GM18499 (cell line): ENCODE measurements around the gene SHD.
"Not testable (repeated sequence)": the region's sequence is repeated elsewhere in the genome, so short reads cannot be mapped to it uniquely, and the experiment has no call there.

ENCODE experiments used
- ATAC-seq: cut with Tn5 transposase; IDR thresholded peaks from one replicate; pipeline ENCODE4 v1.9.1; 2021; ENCODE audit warnings: moderate number of reproducible peaks; ENCODE audit not compliant: insufficient read depth, unreplicated experiment

The SHD gene

DNA sequence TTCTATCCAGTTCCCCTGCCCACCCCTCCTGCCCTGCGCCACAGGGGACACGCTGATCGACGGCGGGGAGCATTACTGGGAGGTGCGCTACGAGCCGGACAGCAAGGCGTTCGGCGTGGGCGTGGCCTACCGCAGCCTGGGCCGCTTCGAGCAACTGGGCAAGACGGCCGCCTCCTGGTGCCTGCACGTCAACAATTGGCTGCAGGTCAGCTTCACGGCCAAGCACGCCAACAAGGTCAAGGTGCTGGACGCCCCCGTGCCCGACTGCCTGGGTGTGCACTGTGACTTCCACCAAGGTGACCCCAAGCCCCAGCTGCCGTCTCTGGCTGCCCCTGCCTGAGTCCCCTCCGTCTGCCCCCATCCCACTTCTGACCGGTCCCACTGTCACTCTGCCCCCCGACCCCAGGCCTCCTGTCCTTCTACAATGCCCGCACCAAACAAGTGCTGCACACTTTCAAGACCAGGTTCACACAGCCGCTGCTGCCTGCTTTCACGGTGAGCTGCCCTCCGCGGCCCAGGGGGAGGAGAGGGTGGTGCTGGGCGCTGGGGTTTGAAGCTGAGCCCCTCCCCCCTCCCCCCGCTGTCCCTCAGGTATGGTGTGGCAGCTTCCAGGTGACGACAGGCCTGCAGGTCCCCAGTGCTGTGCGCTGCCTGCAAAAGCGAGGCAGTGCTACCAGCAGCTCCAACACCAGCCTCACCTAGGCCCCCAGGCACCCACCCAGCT lies 44.0 kb downstream of the SHD start:
- ATAC-seq: no peak

DNA sequence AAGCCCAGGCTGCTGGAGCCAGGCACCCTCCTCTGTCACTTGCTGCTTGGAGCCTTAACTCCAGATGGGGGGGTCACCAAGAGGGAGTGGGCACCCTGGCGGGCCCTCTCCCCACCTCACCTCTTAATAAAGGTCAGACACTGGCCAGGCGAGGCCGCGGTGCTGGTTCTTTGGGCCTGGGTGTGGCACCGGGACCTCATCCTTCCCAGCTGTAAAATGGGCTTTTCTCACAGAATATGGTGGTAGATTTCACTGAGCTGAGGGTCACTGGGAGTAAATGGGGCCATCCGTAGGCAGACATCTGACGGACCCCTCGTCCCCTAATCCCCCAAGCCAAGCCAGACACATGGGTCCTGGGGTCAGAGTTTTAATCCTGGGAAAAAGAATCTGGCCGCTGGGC lies 44.6 kb downstream of the SHD start:
- no peak for ATAC-seq

DNA sequence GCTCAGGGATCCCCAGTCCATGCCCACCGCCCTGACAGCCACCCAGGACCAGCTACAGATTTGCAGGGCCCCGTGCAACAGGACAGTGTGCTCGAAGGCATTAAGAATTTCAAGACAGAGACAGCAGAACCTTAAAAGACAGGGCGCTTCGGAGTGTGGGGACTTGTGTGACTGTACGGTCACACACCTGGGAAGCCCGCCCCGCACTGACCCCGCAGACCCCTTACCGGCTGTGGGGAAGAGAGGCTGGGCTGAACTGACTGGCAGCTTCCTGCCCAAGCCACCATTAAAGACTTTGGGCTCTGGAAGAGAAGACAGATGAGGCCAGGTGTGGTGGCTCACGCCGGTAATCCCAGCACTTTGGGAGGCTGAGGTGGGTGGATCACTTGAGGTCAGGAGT lies 45.2 kb downstream of the SHD start:
- no peak for ATAC-seq

- ATAC-seq: no peak
These were observed 47.3 kb downstream of the SHD start for GRCh38 chr19:4326215-4326836.

DNA sequence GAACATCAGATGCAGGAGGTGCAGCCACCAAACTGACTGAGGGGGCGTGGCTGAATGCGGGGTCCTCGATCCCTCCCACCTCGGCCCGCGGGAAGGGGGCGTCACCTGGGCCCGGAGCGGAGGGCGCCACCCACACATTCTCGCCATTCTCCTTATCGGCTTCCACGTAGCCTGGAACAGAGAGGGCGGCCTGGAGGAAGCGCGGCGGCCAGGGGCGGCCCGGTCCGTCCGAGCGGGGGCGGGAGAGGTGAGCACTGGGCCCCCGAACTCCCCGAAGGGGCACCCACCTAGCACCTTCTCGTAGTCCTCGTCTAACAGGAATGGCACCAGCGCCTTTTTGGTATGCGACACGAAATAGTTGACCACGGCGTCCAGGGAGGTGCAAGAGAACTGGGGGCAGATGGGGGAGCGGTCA lies 47.8 kb downstream of the SHD start:
- no peak for ATAC-seq

- ATAC-seq: no peak
These were observed 48.3 kb downstream of the SHD start for GRCh38 chr19:4327252-4327876.

GRCh38 chr19:4327877-4328242 lies 48.8 kb downstream of the SHD start:
- no peak for ATAC-seq

GRCh38 chr19:4328243-4328990 lies 49.4 kb downstream of the SHD start:
- peak; percentile 45 for ATAC-seq

DNA sequence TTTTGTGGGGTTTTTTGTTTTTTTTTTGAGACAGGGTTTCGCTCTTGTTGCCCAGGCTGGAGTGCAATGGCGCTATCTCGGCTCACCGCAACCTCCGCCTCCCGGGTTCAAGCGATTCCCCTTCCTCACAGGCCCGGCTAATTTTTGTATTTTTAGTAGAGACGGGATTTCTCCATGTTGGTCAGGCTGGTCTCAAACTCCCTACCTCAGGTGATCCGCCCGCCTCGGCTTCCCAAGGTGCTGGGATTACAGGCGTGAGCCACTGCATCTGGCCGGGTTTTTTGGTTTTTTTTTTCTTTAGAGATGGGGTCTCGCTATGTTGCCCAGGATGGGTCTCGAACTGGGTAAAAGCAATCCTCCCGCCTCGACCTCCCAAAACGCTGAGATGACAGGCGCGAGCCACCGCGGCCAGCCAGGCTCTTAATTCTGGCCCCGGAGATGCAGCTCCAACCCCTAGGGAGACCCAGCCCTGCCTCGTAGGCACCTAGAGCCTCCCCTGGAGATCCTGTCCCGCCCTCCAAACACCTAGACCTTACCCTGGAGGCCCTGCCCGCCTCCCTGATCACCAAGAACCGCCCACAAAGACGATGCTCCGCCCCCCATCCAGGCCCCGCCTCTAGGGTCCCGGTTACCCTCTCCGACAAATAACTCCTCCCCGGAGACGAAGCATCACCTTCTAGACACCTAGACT lies 50.1 kb downstream of the SHD start:
- not testable (repeated sequence) for ATAC-seq

DNA sequence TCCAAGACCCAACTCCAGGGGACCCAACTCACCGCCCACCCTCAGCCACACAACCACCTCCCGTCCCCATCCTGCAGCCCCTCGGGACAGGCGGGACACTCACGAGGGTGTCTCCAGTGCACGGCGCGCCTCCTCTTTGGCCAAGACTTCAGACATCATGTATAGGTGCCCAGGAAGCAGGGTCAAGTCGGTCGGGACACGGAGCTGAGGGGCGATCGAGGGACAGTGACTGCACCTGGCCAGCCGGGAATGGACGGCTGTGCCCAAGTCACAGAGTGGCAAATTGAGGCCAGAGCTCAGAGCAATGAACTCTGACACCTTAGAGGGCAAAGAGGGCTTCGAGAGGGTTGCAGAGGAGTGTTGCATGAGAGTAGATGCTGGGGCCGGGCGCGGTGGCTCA lies 50.8 kb downstream of the SHD start:
- ATAC-seq: no peak

DNA sequence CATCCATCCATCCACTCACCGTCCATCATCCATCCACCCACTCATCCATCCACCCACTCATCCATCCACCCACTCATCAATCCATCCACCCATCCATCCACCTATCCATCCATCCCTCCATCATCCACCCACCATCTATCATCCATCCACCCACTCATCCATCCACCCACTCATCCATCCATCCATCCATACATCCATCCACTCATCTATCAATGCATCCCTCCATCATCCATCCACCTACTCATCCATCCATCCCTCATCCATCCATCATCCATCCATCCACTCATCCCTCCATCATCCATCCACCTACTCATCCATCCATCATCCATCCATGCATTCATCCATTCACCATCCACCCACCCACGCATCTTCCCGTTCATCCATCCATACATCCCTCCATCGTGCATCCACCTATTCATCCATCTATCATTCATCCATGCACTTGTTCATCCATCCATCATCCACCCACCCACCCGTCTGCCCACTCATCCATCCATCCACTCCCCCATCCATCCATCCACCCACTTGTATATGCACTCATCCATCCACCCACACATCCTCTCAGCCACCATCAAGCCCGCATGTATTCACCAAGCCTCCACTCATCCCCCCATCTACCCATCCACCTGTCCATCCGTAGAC lies 56.0 kb downstream of the SHD start:
- ATAC-seq: no peak

DNA sequence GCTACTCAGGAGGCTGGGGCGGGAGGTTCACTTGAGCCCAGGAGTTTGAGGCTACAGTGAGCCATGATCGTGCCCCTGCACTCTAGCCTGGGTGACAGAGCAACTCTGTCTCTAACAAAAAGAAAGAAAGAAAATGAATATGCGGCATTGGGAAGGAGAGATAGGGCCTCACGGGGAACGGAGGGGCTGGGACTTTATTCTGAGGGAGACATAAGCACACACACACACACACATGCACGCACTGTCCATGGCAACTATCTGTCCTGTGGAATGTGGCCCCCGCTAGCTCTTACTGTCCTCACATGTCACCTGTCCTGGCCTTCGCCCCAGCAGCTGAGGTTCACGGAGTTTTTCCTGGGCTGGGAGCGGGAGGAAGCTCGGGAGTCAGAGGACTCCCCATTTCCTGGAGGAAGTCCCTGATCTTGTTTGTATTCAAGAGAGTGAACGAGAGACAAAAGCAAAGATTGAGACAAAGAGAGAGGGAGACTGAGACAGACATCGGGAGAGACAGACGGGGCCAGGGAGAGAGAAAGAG lies 58.9 kb downstream of the SHD start:
- ATAC-seq: no peak

DNA sequence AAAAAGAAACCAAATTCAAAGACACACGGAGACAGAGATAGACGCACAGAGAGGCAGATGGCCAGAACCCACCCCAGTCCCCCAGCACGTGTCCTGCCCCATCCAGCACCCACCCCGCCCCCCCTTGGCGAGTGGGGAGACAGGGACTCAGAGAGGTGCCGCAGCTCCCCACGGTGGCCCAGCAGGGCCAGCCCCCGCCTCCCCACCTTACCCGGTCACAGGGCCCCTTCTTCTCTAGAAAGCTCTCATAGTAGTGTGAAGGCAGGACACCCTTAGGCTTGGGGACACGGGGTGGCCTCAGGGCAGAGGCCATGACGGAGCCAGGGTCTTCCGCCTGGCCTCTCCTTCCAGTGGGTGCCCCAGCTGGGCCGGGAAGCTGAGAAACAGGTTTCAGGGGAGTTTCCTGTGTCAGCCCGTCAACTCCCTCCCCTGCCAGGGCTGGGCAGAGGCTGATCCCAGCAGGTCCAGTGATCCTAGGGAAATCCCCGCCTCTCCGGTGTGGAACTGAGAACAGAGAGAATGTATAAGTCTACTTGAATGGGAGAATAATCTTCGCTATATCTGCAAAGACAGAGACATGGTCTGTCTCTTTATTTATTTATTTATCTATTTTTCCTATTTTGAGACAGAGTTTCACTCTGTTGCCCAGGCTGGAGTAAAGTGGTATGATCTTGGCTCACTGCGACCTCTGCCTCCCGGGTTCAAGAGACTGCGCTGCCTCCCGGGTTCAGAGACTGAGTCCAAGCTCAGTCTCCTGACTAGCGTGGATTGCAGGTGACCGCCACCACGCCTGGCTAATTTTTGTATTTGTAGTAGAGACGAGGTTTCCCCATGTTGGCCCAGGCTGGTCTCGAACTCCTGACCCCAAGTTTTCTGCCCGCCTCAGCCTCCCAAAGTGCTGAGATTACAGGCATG lies 59.6 kb downstream of the SHD start, which contains the start of gene STAP2:
STAP2 (minus strand) TSS at position 387 of the 915 bp plus-strand sequence; CDS start at position 313, 74 bp downstream.
- ATAC-seq: no peak
